Endothelial cell of umbilical vein (primary cell): Measurements from ENCODE around the gene MRPL4. TPM values are rescaled to one million over a fixed set of nuclear protein-coding genes. Genes with fewer than 3 reads are reported as not detected.

Experiments
- BruUV-seq: library from RNA; stranded (reverse); fragments of 400-500 nt; replicated peaks from 2 replicates; lab custom pipeline; 2021; lab: Mats Ljungman, UMichigan
- CTCF ChIA-PET: fragments of 300-600, 350-600 bp; sonication (Branson Sonifier 250); formaldehyde crosslinking; loops from one replicate; lab custom pipeline; 2021; ENCODE audit warnings: antibody characterized with exemption, inconsistent platforms; lab: Charles Lee
- POLR2A ChIA-PET: fragments of 300-600, 350-600 bp; sonication (Branson Sonifier 250); formaldehyde crosslinking; loops from one replicate; lab custom pipeline; 2021; ENCODE audit warnings: antibody characterized with exemption, inconsistent platforms; lab: Charles Lee
- DNase-seq: peaks from one replicate; pipeline ENCODE4 v3.0.0-alpha.2; 2011; ENCODE audit warnings: low read depth, low spot score
- FAIRE-seq: peaks from 2 replicates; lab custom pipeline; 2011; peaks lifted over from hg19 to GRCh38; lab: Jason Lieb, UNC
- H2AFZ ChIP-seq: 2 replicates; pipeline ENCODE4 v1.6.0; 2012; ENCODE audit warnings: low read depth, low read length, control low read depth, inconsistent platforms
- H3K27ac ChIP-seq: 2 replicates; pipeline ENCODE4 v1.5.1; 2011; ENCODE audit warnings: low read depth, mild to moderate bottlenecking, control low read depth, low read length, moderate library complexity; ENCODE audit not compliant: insufficient read depth
- H3K27me3 ChIP-seq, 2 experiments: 2 replicates each; pipeline versions ENCODE4 v1.6.0 to v1.6.1; 2011; ENCODE audit warnings: low read length in 2 of 2, mixed read lengths in 1 of 2; ENCODE audit not compliant: control insufficient read depth in 2 of 2, insufficient read depth in 2 of 2
- H3K36me3 ChIP-seq, 2 experiments: 2 replicates in 1 of 2; 3 replicates in 1 of 2; pipeline ENCODE4 v1.5.1; 2011; ENCODE audit warnings: low read length in 2 of 2, mild to moderate bottlenecking in 1 of 2, moderate library complexity in 1 of 2; ENCODE audit not compliant: control insufficient read depth in 2 of 2, insufficient read depth in 2 of 2; ENCODE audit errors: extremely low read depth in 1 of 2
- H3K4me1 ChIP-seq: 3 replicates; pipeline ENCODE4 v1.5.1; 2011; ENCODE audit warnings: mild to moderate bottlenecking, low read length; ENCODE audit not compliant: control insufficient read depth, insufficient read depth; ENCODE audit errors: extremely low read depth
- H3K4me2 ChIP-seq: 2 replicates; pipeline ENCODE4 v1.6.1; 2011; ENCODE audit warnings: low read length, control low read depth, mixed read lengths; ENCODE audit not compliant: insufficient read depth
- H3K4me3 ChIP-seq, 3 experiments: fragments of 200-600 bp in 1 of 3; sonication (generic), shearing (Covaris generic) in 1 of 3; replicated peaks in 1 of 3; 2 replicates each; pipeline ENCODE4 v1.5.1; 2011 to 2016; ENCODE audit warnings: control low read depth in 3 of 3, low read length in 3 of 3, mild to moderate bottlenecking in 2 of 3, inconsistent platforms in 1 of 3, low read depth in 1 of 3, moderate library complexity in 1 of 3; ENCODE audit not compliant: insufficient read depth in 1 of 3
- H3K79me2 ChIP-seq: 2 replicates; pipeline ENCODE4 v1.6.0; 2012; ENCODE audit warnings: low read length, inconsistent platforms; ENCODE audit not compliant: control insufficient read depth, insufficient read depth
- H3K9ac ChIP-seq: replicated peaks from 2 replicates; pipeline ENCODE3; 2011; ENCODE audit warnings: low read length, control low read depth; ENCODE audit not compliant: insufficient read depth; ENCODE audit errors: extremely low read depth
- H3K9me1 ChIP-seq: replicated peaks from 3 replicates; pipeline ENCODE4 v1.6.0; 2011; ENCODE audit warnings: mild to moderate bottlenecking, low read length; ENCODE audit not compliant: control insufficient read depth, insufficient read depth; ENCODE audit errors: extremely low read depth
- H3K9me3 ChIP-seq: replicated peaks from 2 replicates; pipeline ENCODE4 v1.5.1; 2012; ENCODE audit warnings: low read length, inconsistent platforms; ENCODE audit not compliant: control insufficient read depth, insufficient read depth
- H4K20me1 ChIP-seq: replicated peaks from 2 replicates; pipeline ENCODE3; 2011; ENCODE audit warnings: mild to moderate bottlenecking, low read length; ENCODE audit not compliant: control insufficient read depth, insufficient read depth; ENCODE audit errors: extremely low read depth
- CTCF ChIP-seq, 2 donors: IDR thresholded peaks; 1 replicate in 1 of 2; 2 replicates in 1 of 2; pipeline ENCODE4 v1.5.1; 2011; ENCODE audit warnings: low read length in 2 of 2, mild to moderate bottlenecking in 2 of 2, moderate library complexity in 2 of 2, control low read depth in 1 of 2, inconsistent platforms in 1 of 2, low read depth in 1 of 2; ENCODE audit not compliant: insufficient read depth in 1 of 2; ENCODE audit errors: extremely low read depth in 1 of 2
- GATA2 ChIP-seq: IDR thresholded peaks from 2 replicates; pipeline ENCODE4 v1.7.0; 2011; ENCODE audit warnings: low read depth, mild to moderate bottlenecking, moderate library complexity, mixed read lengths, low read length; ENCODE audit not compliant: insufficient read length, insufficient read depth
- JUN ChIP-seq: IDR thresholded peaks from 2 replicates; pipeline ENCODE4 v1.6.1; 2011; ENCODE audit warnings: borderline replicate concordance, low read depth; ENCODE audit not compliant: insufficient read length, insufficient read depth
- MYC ChIP-seq: IDR thresholded peaks from one replicate; pipeline ENCODE4 v1.6.1; 2011; ENCODE audit warnings: mild to moderate bottlenecking, low read depth, low read length
- POLR2AphosphoS5 ChIP-seq: IDR thresholded peaks from 2 replicates; pipeline ENCODE4 v1.6.1; 2012; ENCODE audit warnings: low read depth, mild to moderate bottlenecking, control low read depth, low read length, moderate library complexity; ENCODE audit not compliant: insufficient read depth
- dilution Hi-C: fragments of 300-500 bp; cut with MboI; formaldehyde crosslinking; loops from one replicate; pipeline ENCODE4 v1.15.0; 2019; ENCODE audit warnings: low sequenced_read_pairs; ENCODE audit not compliant: extremely low pct_ligation_motif_present
- intact Hi-C: fragments of 100-400 bp; cut with micrococcal nuclease; formaldehyde crosslinking; loops from one replicate; pipeline ENCODE4 v1.10.0; 2022
- polyA plus RNA-seq, 4 experiments: library from polyadenylated mRNA; depleted of rRNA in 3 of 4; stranded (reverse) in 3 of 4; unstranded in 1 of 4; fragments of >200 nt; gene quantifications; 2 replicates each; pipeline versions ENCODE4 v1.2.1 to v1.2.3, GENCODE V29; 2011 to 2012; ENCODE audit warnings: missing spikeins in 1 of 4
- total RNA-seq: library from RNA; stranded (reverse); gene quantifications from 2 replicates; pipeline ENCODE4 v1.2.3, GENCODE V29; 2021

Gene MRPL4
- total and polyA plus RNA-seq, 2 donors (not counting 3 experiments of a cell fraction or from before 2014, with no cell fraction given) = 70.4 to 118 TPM

- no peaks in the 10 kb centered on the region for H4K20me1 ChIP-seq
- no peak overlapping the region for H3K27ac ChIP-seq
- H3K9me3 ChIP-seq = no peaks in the 10 kb centered on the region
- no peak for DNase-seq
- no peaks in the 10 kb centered on the region for H3K79me2 ChIP-seq
- H3K9me1 ChIP-seq = no peaks in the 10 kb centered on the region
- no peak for TF ChIP-seq GATA2
- no peak for TF ChIP-seq JUN
- no peak for TF ChIP-seq POLR2AphosphoS5
- TF ChIP-seq MYC = no peak
- no peak for TF ChIP-seq CTCF (IDR thresholded peaks at IDR 0.05; ENCODE audit: extremely low read depth in 1 of 2, insufficient read depth in 1 of 2, low read depth in 1 of 2, low read length in 2 of 2)
- intact Hi-C loops (no loop called here), dilution Hi-C loops (no loop called here)
- no peak overlapping the region for H2AFZ ChIP-seq
- H3K4me1 ChIP-seq = peaks cover 8% of the 10 kb centered on the region
- no peak for FAIRE-seq
- H3K27me3 ChIP-seq = peaks cover 42 to 52% of the 10 kb centered on the region in 2 experiments
- H3K4me2 ChIP-seq = no peak overlapping the region
- no peak overlapping the region for H3K4me3 ChIP-seq
- BruUV-seq = no TSS peak
- POLR2A ChIA-PET = no interaction called here
- H3K36me3 ChIP-seq = no peaks in the 10 kb centered on the region
- H3K9ac ChIP-seq = no peak overlapping the region
- CTCF ChIA-PET = interaction anchor here (1.2 kb wide), 2 partner anchors 25 to 37 kb away, joined by 3 to 4 read pairs; partner anchors contain the start of gene ICAM1
Observed at GRCh38 chr19:10295847-10296591, 44.0 kb downstream of the MRPL4 start.
